Measurements from ENCODE around the gene TAS2R42.

Gene TAS2R42, protein sequence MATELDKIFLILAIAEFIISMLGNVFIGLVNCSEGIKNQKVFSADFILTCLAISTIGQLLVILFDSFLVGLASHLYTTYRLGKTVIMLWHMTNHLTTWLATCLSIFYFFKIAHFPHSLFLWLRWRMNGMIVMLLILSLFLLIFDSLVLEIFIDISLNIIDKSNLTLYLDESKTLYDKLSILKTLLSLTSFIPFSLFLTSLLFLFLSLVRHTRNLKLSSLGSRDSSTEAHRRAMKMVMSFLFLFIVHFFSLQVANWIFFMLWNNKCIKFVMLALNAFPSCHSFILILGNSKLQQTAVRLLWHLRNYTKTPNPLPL

DNA sequence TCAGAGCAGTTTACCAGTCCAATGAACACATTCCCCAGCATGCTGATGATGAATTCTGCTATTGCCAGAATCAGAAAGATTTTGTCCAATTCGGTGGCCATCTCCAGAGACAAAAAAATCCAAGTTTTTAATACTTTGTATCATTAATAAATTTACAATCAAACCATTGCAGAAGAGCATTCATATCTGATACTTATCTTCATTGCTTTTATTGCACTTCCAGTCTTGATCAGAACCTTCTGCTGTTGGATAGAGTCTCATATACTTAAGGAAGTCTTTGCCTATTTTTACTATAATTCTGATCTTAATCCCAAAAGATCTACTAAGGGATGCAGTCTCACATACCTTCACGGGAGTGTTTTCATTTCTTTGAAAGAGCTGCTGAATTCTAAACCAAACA is at the start of gene TAS2R42:
TAS2R42 (minus strand) TSS at position 101 of the 400 bp plus-strand sequence; CDS start at position 101, 0 bp downstream.
- DNase-seq (ENCODE audit: low spot score): no peak

DNA sequence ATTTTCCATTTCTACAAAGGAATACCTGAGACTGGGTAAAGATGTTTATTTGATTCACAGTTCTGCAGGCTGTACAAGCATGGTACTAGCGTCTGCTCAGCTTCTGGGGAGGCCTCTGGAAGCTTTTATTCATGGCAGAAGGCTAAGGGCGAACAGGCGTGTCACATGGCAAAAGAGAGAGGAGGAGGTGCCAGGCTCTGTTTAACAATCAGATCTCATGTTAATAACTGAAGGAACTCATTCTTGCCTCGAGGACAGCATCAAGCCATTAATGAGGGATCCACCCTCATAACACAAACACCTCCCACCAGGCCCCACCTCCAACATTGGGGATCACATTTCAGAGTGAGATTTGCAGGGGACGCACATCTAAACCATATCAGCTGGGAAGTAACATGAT is 46.8 kb upstream of the TAS2R42 start:
- no peak for DNase-seq (ENCODE audit: low spot score)

- peak; percentile 54 for DNase-seq (ENCODE audit: low spot score)
Measured at GRCh38 chr12:11228296-11228879, 41.7 kb upstream of the TAS2R42 start.

DNA sequence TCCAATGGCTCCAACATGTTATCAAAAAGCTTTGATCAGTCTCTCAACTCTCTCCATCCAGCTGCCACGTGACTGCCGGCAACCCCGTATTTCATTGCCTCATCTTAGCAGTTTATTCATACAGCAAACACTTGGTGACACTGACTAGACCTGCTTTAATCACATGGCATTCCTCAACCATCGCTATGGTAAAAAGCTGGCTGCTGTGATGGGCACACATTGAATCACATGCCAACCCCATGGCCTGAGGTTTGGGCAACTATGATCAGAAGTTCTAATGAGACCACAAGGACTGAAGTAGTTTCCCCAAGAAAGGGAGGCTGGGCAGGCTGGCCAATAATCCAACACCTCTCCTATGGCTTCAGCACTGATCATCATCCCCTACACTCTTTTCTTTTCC is 40.6 kb upstream of the TAS2R42 start:
- no peak for DNase-seq (ENCODE audit: low spot score)

- DNase-seq (ENCODE audit: low spot score): no peak
Measured at GRCh38 chr12:11209113-11209512, 22.4 kb upstream of the TAS2R42 start.

DNA sequence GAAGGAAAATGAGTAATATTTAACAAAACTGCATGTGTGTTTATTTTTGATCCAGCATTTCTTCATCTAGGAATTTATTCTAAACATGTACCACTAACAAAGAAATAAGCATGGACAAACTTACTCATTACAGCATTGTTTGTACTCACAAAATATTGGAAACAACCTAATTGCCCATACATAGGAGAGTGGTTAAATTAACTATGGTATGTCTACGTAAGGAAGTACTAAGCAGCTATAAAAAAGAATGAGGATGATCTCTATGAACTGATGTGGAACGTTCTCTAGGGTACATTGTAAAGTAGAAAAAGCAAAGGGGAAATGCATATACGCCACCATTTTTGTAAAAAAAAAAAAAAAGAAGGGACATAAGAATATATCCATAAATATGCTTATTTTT is 17.4 kb upstream of the TAS2R42 start:
- no peak for DNase-seq (ENCODE audit: low spot score)

DNA sequence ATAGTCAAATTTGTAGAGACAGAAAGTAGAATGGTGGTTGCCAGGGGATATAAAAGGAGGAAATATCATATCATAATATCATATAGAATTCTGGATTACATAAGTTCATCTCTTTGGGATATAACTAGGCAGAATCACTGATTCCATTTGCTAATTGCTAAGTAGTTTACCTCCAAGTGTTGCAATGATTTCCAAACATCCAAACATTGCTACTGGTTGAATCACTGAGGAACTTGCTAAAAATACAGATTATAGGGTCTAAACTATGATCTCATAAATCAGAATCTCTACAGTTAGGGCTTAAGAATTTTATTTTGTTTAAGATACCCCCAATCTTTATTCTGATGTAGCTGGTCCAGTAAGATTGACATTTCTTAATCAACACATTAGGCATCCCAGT is 16.1 kb upstream of the TAS2R42 start:
- peak; percentile 14 for DNase-seq (ENCODE audit: low spot score)

- no peak for DNase-seq (ENCODE audit: low spot score)
Measured at GRCh38 chr12:11183011-11183410, 3.7 kb downstream of the TAS2R42 start.

GRCh38 chr12:11182529-11182928 is 4.2 kb downstream of the TAS2R42 start:
- DNase-seq (ENCODE audit: low spot score): no peak

- no peak for DNase-seq (ENCODE audit: low spot score)
Measured at GRCh38 chr12:11178250-11178649, 8.5 kb downstream of the TAS2R42 start.

DNA sequence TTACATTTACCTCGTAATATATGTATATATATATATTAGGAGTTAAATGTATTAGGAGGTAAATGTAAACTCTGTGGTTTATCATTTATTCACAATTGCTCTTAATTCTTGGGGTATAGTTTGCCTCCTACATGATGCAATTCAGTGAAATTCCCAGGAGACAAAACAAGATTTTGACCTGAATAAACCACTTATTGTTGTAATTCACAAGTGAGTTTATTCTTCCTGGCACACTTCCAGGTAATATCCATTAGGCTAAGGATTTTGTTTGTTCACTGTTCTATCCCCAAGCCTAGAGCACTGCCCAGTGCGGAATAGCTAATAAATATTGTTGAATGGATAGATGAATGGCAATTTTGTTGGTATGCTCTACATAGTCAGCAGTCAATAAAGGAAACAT is 12.7 kb downstream of the TAS2R42 start:
- DNase-seq (ENCODE audit: low spot score): no peak

DNA sequence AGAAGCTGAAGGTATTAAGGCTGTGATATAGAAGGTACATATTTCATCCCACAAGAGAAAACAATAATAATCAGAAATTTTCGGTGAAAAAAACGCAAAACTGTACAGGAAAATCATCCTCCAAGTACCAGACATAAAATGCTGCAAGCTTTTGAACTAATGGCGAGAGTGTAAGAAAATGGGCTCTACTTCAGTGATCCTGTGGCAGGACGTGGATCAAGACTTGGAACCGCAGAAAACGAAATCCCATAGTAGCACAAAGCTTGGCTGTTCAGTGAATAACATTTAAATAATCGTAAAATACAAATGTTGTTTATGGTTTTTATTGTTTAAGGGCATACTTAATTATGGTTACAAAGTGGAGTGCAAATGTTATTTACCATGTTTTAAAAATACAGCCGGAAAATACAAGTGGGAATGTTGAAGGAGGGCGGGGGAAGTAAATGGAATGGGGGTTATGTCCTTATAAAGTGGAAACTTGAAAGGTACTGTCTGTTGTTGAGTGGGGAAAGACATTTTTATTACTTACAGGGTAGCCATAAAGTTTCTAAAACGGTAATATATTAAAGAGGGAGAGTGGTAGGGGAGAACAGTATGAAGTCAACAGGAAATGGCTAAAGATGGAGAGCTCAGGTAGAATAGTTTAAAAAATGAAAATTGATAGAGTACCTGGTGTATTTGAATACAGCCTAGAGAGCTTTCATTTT is 14.6 kb downstream of the TAS2R42 start:
- peak; percentile 8 for DNase-seq (ENCODE audit: low spot score)

DNA sequence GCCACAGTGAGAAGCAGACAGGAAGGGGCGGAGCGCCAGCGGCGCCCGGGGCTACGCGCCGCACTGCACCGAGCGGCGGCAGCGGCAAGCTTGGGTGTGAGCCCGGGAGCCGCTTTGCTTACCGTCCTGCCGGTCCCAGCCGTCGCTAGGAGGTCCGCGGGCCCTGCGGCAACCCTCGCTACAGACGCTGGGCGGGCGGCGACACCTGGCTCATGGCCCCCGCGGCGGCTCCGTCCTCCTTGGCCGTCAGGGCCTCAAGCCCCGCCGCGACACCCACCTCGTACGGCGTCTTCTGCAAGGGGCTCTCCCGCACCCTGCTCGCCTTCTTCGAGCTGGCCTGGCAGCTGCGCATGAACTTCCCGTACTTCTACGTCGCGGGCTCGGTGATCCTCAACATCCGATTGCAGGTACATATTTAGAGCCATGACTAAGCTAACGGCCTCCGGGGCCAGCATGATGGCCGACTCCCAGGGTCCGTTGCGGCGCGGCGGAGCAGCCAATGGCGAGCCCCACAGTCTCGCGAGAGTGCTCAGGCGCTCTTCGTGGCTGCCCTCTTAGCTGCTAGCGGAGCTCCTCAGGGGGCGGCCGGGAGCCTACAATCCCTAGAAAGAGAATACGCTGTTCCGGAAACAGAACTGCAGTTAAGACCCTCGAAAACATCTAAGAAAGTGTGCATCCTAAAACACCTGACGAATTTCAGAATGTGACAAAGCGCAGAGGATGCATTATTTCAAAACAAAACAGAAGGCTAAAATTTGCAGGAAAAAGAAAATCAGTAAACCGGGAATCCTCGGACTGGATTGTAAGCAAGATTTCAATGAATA is 15.4 kb downstream of the TAS2R42 start, which contains the start of gene SMIM10L1:
SMIM10L1 (plus strand) TSS at position 50 of the 824 bp plus-strand sequence; CDS start at position 213, 163 bp downstream.
- DNase-seq (ENCODE audit: low spot score): peak; percentile 95

DNA sequence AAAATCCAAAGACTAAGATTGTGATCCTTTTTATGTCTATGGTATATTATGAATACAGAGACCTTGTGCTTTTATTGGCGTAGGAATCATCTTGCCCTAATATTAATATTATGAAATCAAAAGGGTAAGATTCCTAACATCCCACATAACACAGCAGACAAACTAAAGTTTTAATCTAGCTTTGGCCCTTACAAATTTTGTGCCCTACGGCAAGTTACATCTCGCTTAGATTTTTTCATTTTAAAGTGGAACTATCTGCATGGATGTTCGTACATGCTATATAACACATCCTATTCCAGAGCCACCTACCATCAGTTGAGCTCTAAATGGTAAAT is 16.0 kb downstream of the TAS2R42 start:
- DNase-seq (ENCODE audit: low spot score): no peak

DNA sequence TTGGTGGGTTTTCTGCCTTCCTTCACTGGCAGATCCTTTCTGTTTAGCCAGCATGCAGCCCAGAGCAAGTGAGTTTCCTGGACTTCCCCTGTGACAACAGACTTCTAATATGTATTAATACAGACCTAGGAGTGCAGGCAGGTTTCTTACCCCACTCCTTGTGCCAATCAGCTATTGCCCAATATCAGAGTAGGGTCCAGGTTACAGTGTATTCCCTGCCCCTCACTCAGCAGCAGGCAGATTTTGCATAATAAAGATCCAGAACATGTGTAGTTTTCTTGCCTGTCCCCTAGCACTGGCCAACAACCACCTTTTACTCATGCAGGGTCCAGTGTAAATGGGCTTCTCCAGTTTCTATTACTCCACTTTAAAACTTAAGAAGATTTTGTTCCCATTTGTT is 20.4 kb downstream of the TAS2R42 start:
- DNase-seq (ENCODE audit: low spot score): no peak

DNA sequence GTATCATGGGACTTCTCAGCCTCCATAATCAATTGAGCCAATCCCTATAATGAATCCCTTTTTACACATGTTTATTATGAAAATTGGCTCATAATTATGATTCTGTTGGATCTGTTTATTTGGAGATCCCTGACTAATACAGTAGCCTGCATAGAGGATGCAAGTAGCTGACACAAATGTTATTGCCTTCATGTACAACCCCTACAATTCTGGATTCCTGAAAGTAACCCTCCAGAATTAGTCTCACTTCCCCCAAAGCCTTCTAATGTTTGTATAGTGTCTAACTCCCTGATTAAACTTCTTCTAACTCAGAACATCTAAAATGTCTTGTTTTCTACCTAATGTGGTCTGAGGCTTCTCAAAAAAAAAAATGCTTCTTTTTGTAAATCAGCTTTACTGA is 22.4 kb downstream of the TAS2R42 start:
- no peak for DNase-seq (ENCODE audit: low spot score)

DNA sequence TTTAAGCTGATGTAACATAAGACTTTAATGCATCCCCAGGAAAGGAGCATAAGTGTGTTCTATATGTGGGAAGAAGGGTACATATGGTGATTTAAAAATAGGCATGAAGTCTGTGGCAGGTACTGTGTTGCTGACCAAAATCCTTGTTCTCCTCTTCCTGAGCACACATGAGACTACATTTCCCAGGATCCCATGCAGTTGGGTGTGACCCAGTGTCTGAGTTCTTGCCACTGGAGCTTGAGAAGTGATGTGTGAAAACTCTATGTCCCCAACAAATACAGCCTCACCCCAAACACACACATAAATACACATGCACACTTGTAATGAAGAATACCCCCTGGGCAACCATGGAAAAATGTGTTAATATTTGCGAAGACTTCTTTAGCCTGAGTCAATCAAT is 24.2 kb downstream of the TAS2R42 start:
- DNase-seq (ENCODE audit: low spot score): no peak

- no peak for DNase-seq (ENCODE audit: low spot score)
Measured at GRCh38 chr12:11158885-11159444, 27.8 kb downstream of the TAS2R42 start.

GRCh38 chr12:11154400-11154925 is 32.3 kb downstream of the TAS2R42 start:
- no peak for DNase-seq (ENCODE audit: low spot score)

DNA sequence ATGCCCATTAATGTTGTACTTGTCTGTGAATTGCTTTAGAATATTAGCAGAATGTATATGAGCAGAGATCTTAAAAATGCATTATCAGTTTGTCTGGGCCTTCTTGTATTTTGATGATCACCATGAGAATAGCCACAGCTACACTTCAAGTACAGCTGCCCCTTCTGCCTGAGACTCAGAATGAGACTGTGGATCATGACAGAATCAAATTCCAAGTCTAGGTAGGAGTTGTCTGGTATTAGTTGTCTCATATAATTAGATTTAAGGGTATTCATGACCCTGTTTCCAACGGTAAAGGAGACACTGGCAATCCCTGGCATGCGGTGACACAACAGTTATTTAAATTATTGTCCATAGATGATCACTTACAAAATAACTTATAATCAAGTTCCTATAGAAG is 34.0 kb downstream of the TAS2R42 start:
- DNase-seq (ENCODE audit: low spot score): no peak

DNA sequence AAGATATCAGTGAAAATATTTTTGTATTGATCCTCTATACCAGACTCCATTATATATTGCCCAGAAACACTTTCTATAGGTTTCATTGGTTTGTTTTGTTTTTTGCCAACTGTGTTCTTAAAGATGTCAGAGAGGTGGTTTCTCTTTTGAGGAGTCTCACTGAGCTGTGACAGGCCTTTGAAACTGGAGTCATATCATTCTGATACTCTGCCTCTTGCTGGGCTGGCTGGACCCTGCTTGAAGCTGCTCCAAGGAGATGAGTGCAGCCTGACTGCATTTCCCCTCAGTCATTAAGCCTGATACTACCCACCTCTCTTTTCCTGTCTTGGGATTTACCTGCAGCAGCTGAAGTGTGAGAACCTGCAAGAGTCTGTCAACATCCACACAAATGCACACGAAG is 35.9 kb downstream of the TAS2R42 start:
- no peak for DNase-seq (ENCODE audit: low spot score)

DNA sequence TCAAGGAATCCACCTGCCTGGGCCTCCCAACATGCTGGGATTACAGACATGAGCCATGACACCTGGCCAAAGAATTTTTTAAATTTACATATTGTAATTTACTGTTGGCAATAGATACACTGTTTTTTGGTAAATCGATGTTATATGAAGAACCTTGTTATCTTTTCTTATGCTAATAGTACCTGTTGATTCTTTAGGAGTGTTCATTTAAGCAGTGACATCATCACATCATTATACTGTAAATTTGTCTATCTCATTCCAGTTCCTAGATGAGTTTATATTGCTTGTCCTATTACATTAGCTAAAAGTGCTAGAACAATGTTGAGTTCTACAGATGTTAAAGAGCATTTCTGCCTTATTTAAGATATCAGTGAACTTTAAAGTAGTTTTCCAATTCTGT is 39.3 kb downstream of the TAS2R42 start:
- no peak for DNase-seq (ENCODE audit: low spot score)

Data from GM03348 (cell line).